GM19043 (cell line): Measurements from ENCODE around the gene TCEAL1.
"Not testable (repeated sequence)": the region's sequence is repeated elsewhere in the genome, so short reads cannot be mapped to it uniquely, and the experiment has no call there.

ENCODE experiments used
- ATAC-seq: cut with Tn5 transposase; IDR thresholded peaks from one replicate; pipeline ENCODE4 v1.9.1; 2021; ENCODE audit warnings: low read depth; ENCODE audit not compliant: unreplicated experiment

TCEAL1 gene

GRCh38 chrX:103631145-103631544, 2.4 kb downstream of the TCEAL1 start:
- ATAC-seq = no peak

GRCh38 chrX:103635436-103635835, 6.7 kb downstream of the TCEAL1 start:
- no peak for ATAC-seq

- ATAC-seq = no peak
Measured at GRCh38 chrX:103637604-103638338, 9.0 kb downstream of the TCEAL1 start.

- ATAC-seq = not testable (repeated sequence)
Measured at GRCh38 chrX:103638479-103639346, 9.9 kb downstream of the TCEAL1 start.

GRCh38 chrX:103640401-103641155, 11.8 kb downstream of the TCEAL1 start:
- ATAC-seq = no peak

- ATAC-seq = no peak
Measured at GRCh38 chrX:103644125-103644524, 15.3 kb downstream of the TCEAL1 start.

- ATAC-seq = no peak
Measured at GRCh38 chrX:103647630-103648029, 18.9 kb downstream of the TCEAL1 start.

- ATAC-seq = no peak
Measured at GRCh38 chrX:103651151-103651773, 22.5 kb downstream of the TCEAL1 start.

- not testable (repeated sequence) for ATAC-seq
Measured at GRCh38 chrX:103655230-103656000, 26.6 kb downstream of the TCEAL1 start.

GRCh38 chrX:103656617-103657016, 27.8 kb downstream of the TCEAL1 start:
- no peak for ATAC-seq

GRCh38 chrX:103657066-103657465, 28.3 kb downstream of the TCEAL1 start:
- not testable (repeated sequence) for ATAC-seq

- no peak for ATAC-seq
Measured at GRCh38 chrX:103658681-103659433, 30.1 kb downstream of the TCEAL1 start.

GRCh38 chrX:103659460-103659859, 30.7 kb downstream of the TCEAL1 start:
- not testable (repeated sequence) for ATAC-seq

- ATAC-seq = no peak
Measured at GRCh38 chrX:103663981-103664762, 35.4 kb downstream of the TCEAL1 start.

- no peak for ATAC-seq
Measured at GRCh38 chrX:103666202-103667107, 37.7 kb downstream of the TCEAL1 start.

- no peak for ATAC-seq
Measured at GRCh38 chrX:103669745-103670144, 41.0 kb downstream of the TCEAL1 start.
